AG09309 (cell line): ENCODE results near the gene GRIA3.
A peak's percentile ranks its signal among the peaks of the same experiment; 100 is the strongest.

ENCODE experiments used
- DNase-seq: peaks from one replicate; pipeline ENCODE4 v3.0.0-alpha.2; 2010; ENCODE audit warnings: low read depth
- H3K4me3 ChIP-seq: 2 replicates; pipeline ENCODE4 v1.5.1; 2011; ENCODE audit warnings: mild to moderate bottlenecking, low read depth, low read length, moderate library complexity; ENCODE audit not compliant: control insufficient read depth
- CTCF ChIP-seq: IDR thresholded peaks from 2 replicates; pipeline ENCODE4 v1.5.1; 2011; ENCODE audit warnings: mild to moderate bottlenecking, low read depth, low read length, inconsistent platforms; ENCODE audit not compliant: insufficient read depth, control insufficient read depth; ENCODE audit errors: missing control alignments

The GRIA3 gene

GRCh38 chrX:123202523-123202922 is 18.4 kb downstream of the GRIA3 start:
- no peak overlapping the region for H3K4me3 ChIP-seq
- no peak for TF ChIP-seq CTCF
- DNase-seq: no peak

GRCh38 chrX:123203772-123204171 is 19.7 kb downstream of the GRIA3 start:
- H3K4me3 ChIP-seq: no peak overlapping the region
- no peak for DNase-seq
- TF ChIP-seq CTCF: no peak

- H3K4me3 ChIP-seq: no peak overlapping the region
- TF ChIP-seq CTCF: no peak
Observed at GRCh38 chrX:123206176-123206575, 22.1 kb downstream of the GRIA3 start.

GRCh38 chrX:123210252-123210651 is 26.2 kb downstream of the GRIA3 start:
- no peak for TF ChIP-seq CTCF
- no peak for DNase-seq

More at GRCh38 chrX:123206176-123206575, 22.1 kb downstream of the GRIA3 start:
- no peak for DNase-seq

GRCh38 chrX:123215397-123216089 is 31.5 kb downstream of the GRIA3 start:
- no peak for TF ChIP-seq CTCF

More at GRCh38 chrX:123210252-123210651, 26.2 kb downstream of the GRIA3 start:
- H3K4me3 ChIP-seq: no peak overlapping the region

DNA sequence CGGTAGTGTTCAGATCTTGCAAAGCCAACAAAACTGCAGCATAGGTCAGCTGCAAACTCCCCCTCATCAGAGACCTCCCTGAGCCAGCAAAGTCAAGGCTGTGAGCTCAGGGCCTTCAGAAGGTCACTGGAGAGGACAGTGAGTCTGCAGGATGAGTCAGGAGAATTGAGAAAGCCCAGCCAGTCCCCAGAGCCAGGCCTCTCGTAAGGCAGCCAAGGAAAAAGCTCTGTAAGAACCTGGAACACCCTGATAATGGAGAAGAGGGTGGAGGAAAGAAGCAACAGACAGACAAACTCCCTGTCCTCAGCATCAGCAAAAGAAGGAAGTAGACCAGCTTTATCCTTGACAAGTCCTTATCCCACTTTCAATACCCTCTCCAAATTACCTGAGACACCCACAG is 33.0 kb downstream of the GRIA3 start:
- no peak overlapping the region for H3K4me3 ChIP-seq
- TF ChIP-seq CTCF: no peak
- DNase-seq: peak; percentile 23

More at GRCh38 chrX:123215397-123216089, 31.5 kb downstream of the GRIA3 start:
- no peak for DNase-seq
- no peak overlapping the region for H3K4me3 ChIP-seq
